Loucy (cell line): ENCODE data around the gene TOM1L2.

Experiments used
- EZH2phosphoT487 ChIP-seq: fragments of 200-600 bp; IDR thresholded peaks from 2 replicates; pipeline ENCODE4 v1.6.1; 2018; ENCODE audit warnings: antibody characterized with exemption, mild to moderate bottlenecking, moderate library complexity, borderline replicate concordance
- TF ChIP-seq, protein P1 (sequence below): fragments of 200-600 bp; sonication (generic); conservative IDR thresholded peaks from 2 replicates; pipeline ENCODE4 v1.5.1; 2014; ENCODE audit warnings: mild to moderate bottlenecking, antibody characterized with exemption, low read length

DNA sequence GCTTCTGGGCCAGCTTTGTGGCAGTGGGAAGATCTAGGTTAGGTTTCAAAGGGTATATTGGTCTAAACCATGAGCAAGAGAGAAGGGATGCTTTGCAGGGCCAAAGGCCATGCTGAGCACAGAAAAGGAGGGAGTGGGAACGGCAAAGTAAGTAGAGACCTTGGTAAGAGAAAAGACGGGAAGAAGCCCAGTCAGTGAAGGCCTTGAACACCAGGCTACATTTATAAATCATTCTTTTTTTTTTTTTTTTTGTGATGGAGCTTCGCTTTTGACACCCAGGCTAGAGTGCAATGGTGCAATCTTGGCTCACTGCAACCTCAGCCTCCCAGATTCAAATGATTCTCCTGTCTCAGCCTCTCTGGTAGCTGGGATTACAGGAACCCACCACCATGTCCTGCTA is 18.1 kb downstream of the TOM1L2 start:
- TF ChIP-seq, protein P1, sequence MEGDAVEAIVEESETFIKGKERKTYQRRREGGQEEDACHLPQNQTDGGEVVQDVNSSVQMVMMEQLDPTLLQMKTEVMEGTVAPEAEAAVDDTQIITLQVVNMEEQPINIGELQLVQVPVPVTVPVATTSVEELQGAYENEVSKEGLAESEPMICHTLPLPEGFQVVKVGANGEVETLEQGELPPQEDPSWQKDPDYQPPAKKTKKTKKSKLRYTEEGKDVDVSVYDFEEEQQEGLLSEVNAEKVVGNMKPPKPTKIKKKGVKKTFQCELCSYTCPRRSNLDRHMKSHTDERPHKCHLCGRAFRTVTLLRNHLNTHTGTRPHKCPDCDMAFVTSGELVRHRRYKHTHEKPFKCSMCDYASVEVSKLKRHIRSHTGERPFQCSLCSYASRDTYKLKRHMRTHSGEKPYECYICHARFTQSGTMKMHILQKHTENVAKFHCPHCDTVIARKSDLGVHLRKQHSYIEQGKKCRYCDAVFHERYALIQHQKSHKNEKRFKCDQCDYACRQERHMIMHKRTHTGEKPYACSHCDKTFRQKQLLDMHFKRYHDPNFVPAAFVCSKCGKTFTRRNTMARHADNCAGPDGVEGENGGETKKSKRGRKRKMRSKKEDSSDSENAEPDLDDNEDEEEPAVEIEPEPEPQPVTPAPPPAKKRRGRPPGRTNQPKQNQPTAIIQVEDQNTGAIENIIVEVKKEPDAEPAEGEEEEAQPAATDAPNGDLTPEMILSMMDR = no peak
- TF ChIP-seq EZH2phosphoT487 = no peak
